GM10248 (cell line): ENCODE measurements around the gene APBA1.

Source experiments
- CTCF ChIA-PET: fragments of 300-600 bp; sonication (Branson Sonifier 250); formaldehyde crosslinking; extraction: SDS; loops from one replicate; lab custom pipeline; 2021; ENCODE audit warnings: antibody characterized with exemption; lab: Yijun Ruan, JAX
- POLR2A ChIA-PET: fragments of 350-650 bp; sonication (Branson Sonifier 250); formaldehyde crosslinking; extraction: SDS; loops from one replicate; lab custom pipeline; 2020; ENCODE audit warnings: antibody characterized with exemption; lab: Yijun Ruan, JAX
- DNase-seq: peaks from one replicate; pipeline ENCODE4 v3.0.0; 2012; ENCODE audit errors: extremely low spot score
- CTCF ChIP-seq: IDR thresholded peaks from 2 replicates; pipeline ENCODE4 v1.5.1; 2012; ENCODE audit warnings: mild to moderate bottlenecking, low read depth; ENCODE audit errors: extremely low read depth, missing control alignments, control extremely low read depth

APBA1 gene

GRCh38 chr9:69671879-69672595, at the start of gene APBA1:
Gene APBA1, minus strand, starts transcription at chr9:69672371.
- ChIA-PET CTCF (interaction anchor here (0.8 to 2.4 kb wide), 14 partner anchors 11 to 439 kb away, joined by 3 to 14 read pairs (median 4); no protein-coding TSS in a partner anchor), POLR2A (no interaction called here)
- TF ChIP-seq CTCF, result no peak
- peak; percentile 38 for DNase-seq

GRCh38 chr9:69719983-69720382, 47.8 kb upstream of the APBA1 start:
- CTCF ChIA-PET, result interaction anchor here (1.6 kb wide), 1 partner anchor 15 kb away, joined by 5 read pairs; no protein-coding TSS in a partner anchor
- POLR2A ChIA-PET, result no interaction called here
- TF ChIP-seq CTCF, result no peak
- no peak for DNase-seq

- POLR2A ChIA-PET, result no interaction called here
- TF ChIP-seq CTCF, result no peak
- DNase-seq, result no peak
- CTCF ChIA-PET, result no interaction called here
Measured at GRCh38 chr9:69719367-69719766, 47.2 kb upstream of the APBA1 start.

- POLR2A ChIA-PET, result no interaction called here
- CTCF ChIA-PET, result no interaction called here
- DNase-seq, result no peak
- TF ChIP-seq CTCF, result no peak
Measured at GRCh38 chr9:69718218-69718617, 46.0 kb upstream of the APBA1 start.

- ChIA-PET CTCF (no interaction called here), POLR2A (interaction anchor here (0.6 kb wide), 1 partner anchor 1373 kb away, joined by 3 read pairs; no protein-coding TSS in a partner anchor)
- no peak for DNase-seq
- TF ChIP-seq CTCF, result no peak
Measured at GRCh38 chr9:69715825-69716224, 43.7 kb upstream of the APBA1 start.

- ChIA-PET CTCF (no interaction called here), POLR2A (no interaction called here)
- TF ChIP-seq CTCF, result no peak
- no peak for DNase-seq
Measured at GRCh38 chr9:69715096-69715495, 42.9 kb upstream of the APBA1 start.
